OCI-LY3 (cell line): Measurements from ENCODE around the gene TTF2.

Source experiments
- EZH2phosphoT487 ChIP-seq: fragments of 200-600 bp; shearing (Covaris generic); IDR thresholded peaks from 2 replicates; pipeline ENCODE4 v1.6.1; 2018; ENCODE audit warnings: antibody characterized with exemption, mixed run types, low read depth
- TF ChIP-seq, protein P1 (sequence below): fragments of 200-600, 300-600 bp; sonication (generic); IDR thresholded peaks from 2 replicates; pipeline ENCODE4 v1.5.1; 2014; ENCODE audit warnings: antibody characterized with exemption, low read length, low read depth

DNA sequence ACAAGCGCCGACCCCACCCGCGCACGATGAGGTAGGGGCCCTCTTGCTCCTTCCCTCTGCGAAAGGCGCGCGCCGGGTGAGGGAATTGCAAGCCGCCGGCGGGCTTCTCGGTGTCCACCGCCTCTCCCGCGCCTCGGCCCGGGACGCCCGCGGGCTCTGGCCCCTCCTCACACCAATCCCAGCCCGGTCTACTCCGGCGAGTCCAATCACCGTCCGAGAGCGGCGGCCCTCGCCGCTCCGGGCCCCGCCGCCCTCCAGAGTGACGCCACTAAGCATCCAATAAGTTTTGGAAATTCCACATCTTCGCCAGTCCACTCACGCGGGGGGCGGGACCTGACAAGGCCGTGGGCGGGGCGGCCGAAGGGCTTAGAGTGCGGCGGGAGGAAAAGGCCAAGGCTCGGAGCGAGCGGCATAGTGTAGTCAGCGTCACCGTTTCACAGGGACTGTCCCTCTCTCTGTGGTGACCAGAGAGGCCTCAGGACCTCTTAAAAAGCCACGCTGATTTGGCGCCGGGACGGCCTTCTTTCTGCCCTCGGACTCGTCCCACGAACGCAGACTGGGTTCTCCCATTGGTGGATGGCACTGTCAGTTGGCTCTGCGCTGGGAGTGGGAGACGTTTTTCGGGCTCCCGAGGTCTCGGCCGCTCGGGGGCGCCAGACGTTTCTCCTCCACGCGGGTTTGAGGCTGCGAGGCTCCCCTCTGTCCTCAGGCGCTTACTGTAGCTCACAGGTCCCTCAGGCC is 61.6 kb downstream of the TTF2 start, which contains the start of gene TRIM45:
- TF ChIP-seq, protein P1, sequence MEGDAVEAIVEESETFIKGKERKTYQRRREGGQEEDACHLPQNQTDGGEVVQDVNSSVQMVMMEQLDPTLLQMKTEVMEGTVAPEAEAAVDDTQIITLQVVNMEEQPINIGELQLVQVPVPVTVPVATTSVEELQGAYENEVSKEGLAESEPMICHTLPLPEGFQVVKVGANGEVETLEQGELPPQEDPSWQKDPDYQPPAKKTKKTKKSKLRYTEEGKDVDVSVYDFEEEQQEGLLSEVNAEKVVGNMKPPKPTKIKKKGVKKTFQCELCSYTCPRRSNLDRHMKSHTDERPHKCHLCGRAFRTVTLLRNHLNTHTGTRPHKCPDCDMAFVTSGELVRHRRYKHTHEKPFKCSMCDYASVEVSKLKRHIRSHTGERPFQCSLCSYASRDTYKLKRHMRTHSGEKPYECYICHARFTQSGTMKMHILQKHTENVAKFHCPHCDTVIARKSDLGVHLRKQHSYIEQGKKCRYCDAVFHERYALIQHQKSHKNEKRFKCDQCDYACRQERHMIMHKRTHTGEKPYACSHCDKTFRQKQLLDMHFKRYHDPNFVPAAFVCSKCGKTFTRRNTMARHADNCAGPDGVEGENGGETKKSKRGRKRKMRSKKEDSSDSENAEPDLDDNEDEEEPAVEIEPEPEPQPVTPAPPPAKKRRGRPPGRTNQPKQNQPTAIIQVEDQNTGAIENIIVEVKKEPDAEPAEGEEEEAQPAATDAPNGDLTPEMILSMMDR, result peak; percentile 49
- no peak for TF ChIP-seq EZH2phosphoT487
